SU-DHL-6 (cell line): ENCODE measurements around the gene EMILIN1.
A peak's percentile ranks its signal among the peaks of the same experiment; 100 is the strongest.

Source experiments
- H2AFZ ChIP-seq: fragments of 200-600 bp; sonication (generic); 2 replicates; pipeline ENCODE4 v1.6.1; 2014; ENCODE audit warnings: low read depth, mild to moderate bottlenecking, moderate library complexity, mixed read lengths, antibody characterized with exemption, low read length; ENCODE audit not compliant: severe bottlenecking
- H3F3A ChIP-seq: fragments of 200-600 bp; shearing (Covaris generic); 2 replicates; pipeline ENCODE4 v1.6.0; 2016; ENCODE audit warnings: antibody characterized with exemption, mild to moderate bottlenecking; ENCODE audit not compliant: insufficient read depth
- H3K27ac ChIP-seq: fragments of 200-600 bp; sonication (generic); 2 replicates; pipeline ENCODE4 v1.5.1; 2016; ENCODE audit warnings: low read depth, mild to moderate bottlenecking, low read length, moderate library complexity, mixed read lengths
- H3K27me3 ChIP-seq: fragments of 200-600 bp; sonication (generic), shearing (Covaris generic); 2 replicates; pipeline ENCODE4 v1.6.0; 2014; ENCODE audit warnings: mild to moderate bottlenecking, low read length
- H3K36me3 ChIP-seq: fragments of 200-600 bp; sonication (generic); 2 replicates; pipeline ENCODE4 v1.6.1; 2014; ENCODE audit warnings: mild to moderate bottlenecking, low read length, mixed read lengths
- H3K4me2 ChIP-seq: fragments of 300-600, 200-600 bp; shearing (Covaris generic), sonication (generic); 2 replicates; pipeline ENCODE4 v1.6.0; 2014; ENCODE audit warnings: low read length, low read depth, mild to moderate bottlenecking; ENCODE audit not compliant: poor library complexity, severe bottlenecking
- H3K4me3 ChIP-seq: fragments of 200-600 bp; sonication (generic); 2 replicates; pipeline ENCODE4 v1.5.1; 2014; ENCODE audit warnings: antibody characterized with exemption, low read length, mild to moderate bottlenecking, mixed read lengths; ENCODE audit not compliant: insufficient read depth, poor library complexity, severe bottlenecking
- H3K79me2 ChIP-seq: fragments of 200-600 bp; sonication (generic); 2 replicates; pipeline ENCODE4 v1.6.1; 2014; ENCODE audit warnings: mild to moderate bottlenecking, low read length, moderate library complexity; ENCODE audit not compliant: insufficient read depth
- H3K9ac ChIP-seq: fragments of 200-600 bp; sonication (generic); 2 replicates; pipeline ENCODE4 v1.7.0; 2014; ENCODE audit warnings: mild to moderate bottlenecking, low read length
- H3K9me2 ChIP-seq: fragments of 200-600 bp; sonication (generic); replicated peaks from 2 replicates; pipeline ENCODE4 v1.6.1; 2014; ENCODE audit warnings: low read length; ENCODE audit not compliant: insufficient read depth
- H3K9me3 ChIP-seq: fragments of 200-600 bp; sonication (generic); 2 replicates; pipeline ENCODE4 v1.6.1; 2014; ENCODE audit warnings: low read length, mixed read lengths; ENCODE audit not compliant: insufficient read depth
- H4K20me1 ChIP-seq: fragments of 200-600 bp; sonication (generic); 2 replicates; pipeline ENCODE4 v1.6.1; 2014; ENCODE audit warnings: low read depth, mild to moderate bottlenecking, antibody characterized with exemption, low read length, moderate library complexity, mixed read lengths
- EZH2phosphoT487 ChIP-seq: fragments of 200-600 bp; sonication (generic), shearing (Covaris generic); conservative IDR thresholded peaks from 2 replicates; pipeline ENCODE4 v1.6.1; 2018; ENCODE audit warnings: mild to moderate bottlenecking, antibody characterized with exemption, low read length, moderate library complexity, mixed read lengths
- TF ChIP-seq, protein P1 (sequence below): fragments of 200-600 bp; sonication (generic); IDR thresholded peaks from one replicate; pipeline ENCODE4 v1.5.1; 2017; ENCODE audit warnings: antibody characterized with exemption, mild to moderate bottlenecking, low read length, moderate library complexity; ENCODE audit not compliant: insufficient read depth, poor library complexity, severe bottlenecking

EMILIN1 gene

DNA sequence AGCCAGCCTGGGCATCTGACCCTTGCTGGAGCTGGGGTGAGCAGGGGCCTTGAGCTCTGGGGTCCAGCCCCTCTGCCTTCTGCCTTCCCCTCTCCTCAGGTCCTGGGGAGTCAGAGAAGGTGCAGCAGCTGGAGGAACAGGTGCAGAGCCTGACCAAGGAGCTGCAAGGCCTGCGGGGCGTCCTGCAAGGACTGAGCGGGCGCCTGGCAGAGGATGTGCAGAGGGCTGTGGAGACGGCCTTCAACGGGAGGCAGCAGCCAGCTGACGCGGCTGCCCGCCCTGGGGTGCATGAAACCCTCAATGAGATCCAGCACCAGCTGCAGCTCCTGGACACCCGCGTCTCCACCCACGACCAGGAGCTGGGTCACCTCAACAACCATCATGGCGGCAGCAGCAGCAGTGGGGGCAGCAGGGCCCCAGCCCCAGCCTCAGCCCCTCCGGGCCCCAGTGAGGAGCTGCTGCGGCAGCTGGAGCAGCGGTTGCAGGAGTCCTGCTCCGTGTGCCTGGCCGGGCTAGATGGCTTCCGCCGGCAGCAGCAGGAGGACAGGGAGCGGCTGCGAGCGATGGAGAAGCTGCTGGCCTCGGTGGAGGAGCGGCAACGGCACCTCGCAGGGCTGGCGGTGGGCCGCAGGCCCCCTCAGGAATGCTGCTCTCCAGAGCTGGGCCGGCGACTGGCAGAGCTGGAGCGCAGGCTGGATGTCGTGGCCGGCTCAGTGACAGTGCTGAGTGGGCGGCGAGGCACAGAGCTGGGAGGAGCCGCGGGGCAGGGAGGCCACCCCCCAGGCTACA, 3.8 kb downstream of the EMILIN1 start:
- TF ChIP-seq EZH2phosphoT487, result no peak
- TF ChIP-seq, protein P1, sequence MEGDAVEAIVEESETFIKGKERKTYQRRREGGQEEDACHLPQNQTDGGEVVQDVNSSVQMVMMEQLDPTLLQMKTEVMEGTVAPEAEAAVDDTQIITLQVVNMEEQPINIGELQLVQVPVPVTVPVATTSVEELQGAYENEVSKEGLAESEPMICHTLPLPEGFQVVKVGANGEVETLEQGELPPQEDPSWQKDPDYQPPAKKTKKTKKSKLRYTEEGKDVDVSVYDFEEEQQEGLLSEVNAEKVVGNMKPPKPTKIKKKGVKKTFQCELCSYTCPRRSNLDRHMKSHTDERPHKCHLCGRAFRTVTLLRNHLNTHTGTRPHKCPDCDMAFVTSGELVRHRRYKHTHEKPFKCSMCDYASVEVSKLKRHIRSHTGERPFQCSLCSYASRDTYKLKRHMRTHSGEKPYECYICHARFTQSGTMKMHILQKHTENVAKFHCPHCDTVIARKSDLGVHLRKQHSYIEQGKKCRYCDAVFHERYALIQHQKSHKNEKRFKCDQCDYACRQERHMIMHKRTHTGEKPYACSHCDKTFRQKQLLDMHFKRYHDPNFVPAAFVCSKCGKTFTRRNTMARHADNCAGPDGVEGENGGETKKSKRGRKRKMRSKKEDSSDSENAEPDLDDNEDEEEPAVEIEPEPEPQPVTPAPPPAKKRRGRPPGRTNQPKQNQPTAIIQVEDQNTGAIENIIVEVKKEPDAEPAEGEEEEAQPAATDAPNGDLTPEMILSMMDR, result no peak
- Histone ChIP-seq H3F3A (no peaks in the 10 kb centered on the region), H3K4me2 (peak overlapping the region; percentile 52), H3K27ac (peak overlapping the region; percentile 41; the same call in 1 of the 2 replicates), H3K4me3 (no peak overlapping the region), H4K20me1 (no peaks in the 10 kb centered on the region), H3K36me3 (no peaks in the 10 kb centered on the region), H2AFZ (no peak overlapping the region), H3K79me2 (no peaks in the 10 kb centered on the region), H3K27me3 (no peaks in the 10 kb centered on the region), H3K9me3 (no peaks in the 10 kb centered on the region), H3K9ac (no peak overlapping the region), H3K9me2 (no peaks in the 10 kb centered on the region)

DNA sequence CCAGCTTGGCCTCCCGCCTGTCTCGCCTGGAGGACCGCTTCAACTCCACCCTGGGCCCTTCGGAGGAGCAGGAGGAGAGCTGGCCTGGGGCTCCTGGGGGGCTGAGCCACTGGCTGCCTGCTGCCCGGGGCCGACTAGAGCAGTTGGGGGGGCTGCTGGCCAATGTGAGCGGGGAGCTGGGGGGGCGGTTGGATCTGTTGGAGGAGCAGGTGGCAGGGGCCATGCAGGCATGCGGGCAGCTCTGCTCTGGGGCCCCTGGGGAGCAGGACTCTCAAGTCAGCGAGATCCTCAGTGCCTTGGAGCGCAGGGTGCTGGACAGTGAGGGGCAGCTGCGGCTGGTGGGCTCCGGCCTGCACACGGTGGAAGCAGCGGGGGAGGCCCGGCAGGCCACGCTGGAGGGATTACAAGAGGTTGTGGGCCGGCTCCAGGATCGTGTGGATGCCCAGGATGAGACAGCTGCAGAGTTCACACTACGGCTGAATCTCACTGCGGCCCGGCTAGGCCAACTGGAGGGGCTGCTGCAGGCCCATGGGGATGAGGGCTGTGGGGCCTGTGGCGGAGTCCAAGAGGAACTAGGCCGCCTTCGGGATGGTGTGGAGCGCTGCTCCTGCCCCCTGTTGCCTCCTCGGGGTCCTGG, 4.5 kb downstream of the EMILIN1 start:
- no peak overlapping the region for H3K9ac ChIP-seq
- no peaks in the 10 kb centered on the region for H3K79me2 ChIP-seq
- H3K9me3 ChIP-seq, result no peaks in the 10 kb centered on the region
- no peaks in the 10 kb centered on the region for H3K9me2 ChIP-seq
- no peak overlapping the region for H3K4me3 ChIP-seq
- H4K20me1 ChIP-seq, result no peaks in the 10 kb centered on the region
- H3K4me2 ChIP-seq, result no peak overlapping the region
- H2AFZ ChIP-seq, result no peak overlapping the region
- no peaks in the 10 kb centered on the region for H3K27me3 ChIP-seq
- 0 out of 2 replicates have a peak, but pooled peaks cover 3% of the 10 kb centered on the region for H3F3A ChIP-seq
- H3K27ac ChIP-seq, result no peak overlapping the region
- H3K36me3 ChIP-seq, result no peaks in the 10 kb centered on the region
- TF ChIP-seq, protein P1, result no peak
- no peak for TF ChIP-seq EZH2phosphoT487

DNA sequence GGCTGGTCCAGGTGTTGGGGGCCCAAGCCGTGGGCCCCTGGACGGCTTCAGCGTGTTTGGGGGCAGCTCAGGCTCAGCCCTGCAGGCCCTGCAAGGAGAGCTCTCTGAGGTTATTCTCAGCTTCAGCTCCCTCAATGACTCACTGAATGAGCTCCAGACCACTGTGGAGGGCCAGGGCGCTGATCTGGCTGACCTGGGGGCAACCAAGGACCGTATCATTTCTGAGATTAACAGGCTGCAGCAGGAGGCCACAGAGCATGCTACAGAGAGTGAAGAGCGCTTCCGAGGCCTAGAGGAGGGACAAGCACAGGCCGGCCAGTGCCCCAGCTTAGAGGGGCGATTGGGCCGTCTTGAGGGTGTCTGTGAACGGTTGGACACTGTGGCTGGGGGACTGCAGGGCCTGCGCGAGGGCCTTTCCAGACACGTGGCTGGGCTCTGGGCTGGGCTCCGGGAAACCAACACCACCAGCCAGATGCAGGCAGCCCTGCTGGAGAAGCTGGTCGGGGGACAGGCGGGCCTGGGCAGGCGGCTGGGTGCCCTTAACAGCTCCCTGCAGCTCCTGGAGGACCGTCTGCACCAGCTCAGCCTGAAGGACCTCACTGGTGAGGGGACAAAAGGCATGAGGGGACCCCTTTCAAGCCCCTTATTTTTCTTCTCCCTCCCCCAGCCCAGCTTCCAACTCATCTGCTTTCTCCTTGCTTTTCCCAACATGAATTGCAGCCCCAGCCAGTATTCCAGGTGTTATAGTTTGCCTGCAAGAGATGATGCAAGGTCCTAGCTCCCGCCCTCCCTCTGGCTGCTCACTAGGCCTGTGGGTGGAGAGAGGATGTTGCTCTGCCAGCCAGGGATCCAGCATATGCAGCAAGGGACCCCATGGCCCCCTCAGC, 5.2 kb downstream of the EMILIN1 start:
- no peak overlapping the region for H3K4me2 ChIP-seq
- no peak overlapping the region for H3K27ac ChIP-seq
- no peak for TF ChIP-seq EZH2phosphoT487
- TF ChIP-seq, protein P1, result no peak
- no peaks in the 10 kb centered on the region for H3K9me2 ChIP-seq
- H3K36me3 ChIP-seq, result no peaks in the 10 kb centered on the region
- no peaks in the 10 kb centered on the region for H3K79me2 ChIP-seq
- no peak overlapping the region for H3K9ac ChIP-seq
- H3K27me3 ChIP-seq, result no peaks in the 10 kb centered on the region
- H2AFZ ChIP-seq, result no peak overlapping the region
- no peak overlapping the region for H3K4me3 ChIP-seq
- 0 out of 2 replicates have a peak, but pooled peaks cover 3% of the 10 kb centered on the region for H3F3A ChIP-seq
- no peaks in the 10 kb centered on the region for H4K20me1 ChIP-seq
- H3K9me3 ChIP-seq, result no peaks in the 10 kb centered on the region
